AML-193 (cell line): ENCODE measurements around the gene FAM81B.
"Not testable (repeated sequence)": the region's sequence is repeated elsewhere in the genome, so short reads cannot be mapped to it uniquely, and the experiment has no call there.

ENCODE experiments used
- DNase-seq, 2 experiments: peaks; one replicate each; lab custom pipeline; 2025; lab: John Stamatoyannopoulos, UW

Gene FAM81B

GRCh38 chr5:95390812-95391492, at the start of gene FAM81B:
FAM81B (plus strand) TSS chr5:95391366; CDS start chr5:95391390, 24 bp downstream.
- DNase-seq: no peak

GRCh38 chr5:95341444-95341843, 49.7 kb upstream of the FAM81B start:
- DNase-seq: not testable (repeated sequence)

GRCh38 chr5:95347506-95348120, 43.6 kb upstream of the FAM81B start:
- DNase-seq: no peak

GRCh38 chr5:95350631-95351030, 40.5 kb upstream of the FAM81B start:
- no peak for DNase-seq

- no peak for DNase-seq
These were observed 38.5 kb upstream of the FAM81B start for GRCh38 chr5:95352691-95353090.

- no peak for DNase-seq
These were observed 32.8 kb upstream of the FAM81B start for GRCh38 chr5:95358320-95358719.

GRCh38 chr5:95358848-95359247, 32.3 kb upstream of the FAM81B start:
- no peak for DNase-seq

- not testable (repeated sequence) for DNase-seq
These were observed 30.5 kb upstream of the FAM81B start for GRCh38 chr5:95360667-95361066.

GRCh38 chr5:95365302-95366095, 25.7 kb upstream of the FAM81B start:
- DNase-seq: no peak

GRCh38 chr5:95369782-95370181, 21.4 kb upstream of the FAM81B start:
- peak; percentile 19 to 38 for DNase-seq

- no peak for DNase-seq
These were observed 17.1 kb upstream of the FAM81B start for GRCh38 chr5:95374061-95374460.

- no peak for DNase-seq
These were observed 15.6 kb upstream of the FAM81B start for GRCh38 chr5:95375591-95375990.

GRCh38 chr5:95379133-95379532, 12.0 kb upstream of the FAM81B start:
- DNase-seq: no peak

GRCh38 chr5:95380103-95380628, 11.0 kb upstream of the FAM81B start:
- DNase-seq: no peak

- DNase-seq: no peak
These were observed 8.4 kb upstream of the FAM81B start for GRCh38 chr5:95382801-95383200.

- no peak for DNase-seq
These were observed 6.5 kb upstream of the FAM81B start for GRCh38 chr5:95384485-95385213.

- no peak for DNase-seq
These were observed 5.8 kb upstream of the FAM81B start for GRCh38 chr5:95385334-95385733.

- not testable (repeated sequence) for DNase-seq
These were observed 799 bp downstream of the FAM81B start for GRCh38 chr5:95391965-95392364.

GRCh38 chr5:95392593-95393182, 1.5 kb downstream of the FAM81B start:
- peak; percentile 49 to 53 for DNase-seq

GRCh38 chr5:95393279-95393678, 2.1 kb downstream of the FAM81B start:
- DNase-seq: no peak

GRCh38 chr5:95398989-95399388, 7.8 kb downstream of the FAM81B start:
- no peak for DNase-seq

GRCh38 chr5:95401626-95402025, 10.5 kb downstream of the FAM81B start:
- no peak for DNase-seq
